ENCODE results near the gene CCT8.

CCT8 gene

DNA sequence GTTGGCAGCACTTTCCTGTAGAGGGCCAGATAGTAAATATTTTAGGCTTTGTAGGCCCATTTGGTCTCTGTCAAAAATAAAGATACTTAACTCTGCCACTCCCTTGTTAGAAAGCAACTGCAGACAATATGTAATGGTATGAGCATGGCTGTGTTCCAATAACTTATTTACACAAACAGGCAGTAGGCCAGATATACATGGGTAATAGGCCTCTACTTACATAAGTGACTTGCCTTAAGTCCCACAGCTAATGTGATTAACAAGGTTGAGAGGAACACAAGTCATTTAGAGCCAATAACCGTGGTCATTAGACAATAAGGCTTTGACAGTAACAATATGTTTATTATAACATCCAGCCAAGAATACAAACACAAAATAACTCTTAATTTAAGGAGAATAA is 17.4 kb downstream of the CCT8 start:
- TF ChIP-seq ZNF70 (CRISPR knock-in tag; IDR thresholded peaks at IDR 0.05) (no peak), ZC3H10 (CRISPR knock-in tag; IDR thresholded peaks at IDR 0.05) (no peak), BACH2 (CRISPR knock-in tag; IDR thresholded peaks at IDR 0.05; ENCODE audit: borderline replicate concordance) (no peak), ZNF565 (CRISPR knock-in tag; conservative IDR thresholded peaks at IDR 0.05; ENCODE audit: low read depth) (no peak), ESRRG (CRISPR knock-in tag; IDR thresholded peaks at IDR 0.05) (no peak), ZNF8 (CRISPR knock-in tag; IDR thresholded peaks at IDR 0.05) (no peak), OSR1 (CRISPR knock-in tag; IDR thresholded peaks at IDR 0.05) (no peak), ZFP3 (CRISPR knock-in tag; IDR thresholded peaks at IDR 0.05) (no peak), TCF4 (CRISPR knock-in tag; IDR thresholded peaks at IDR 0.05; ENCODE audit: borderline replicate concordance) (no peak)
- TF ChIP-seq, protein P1, sequence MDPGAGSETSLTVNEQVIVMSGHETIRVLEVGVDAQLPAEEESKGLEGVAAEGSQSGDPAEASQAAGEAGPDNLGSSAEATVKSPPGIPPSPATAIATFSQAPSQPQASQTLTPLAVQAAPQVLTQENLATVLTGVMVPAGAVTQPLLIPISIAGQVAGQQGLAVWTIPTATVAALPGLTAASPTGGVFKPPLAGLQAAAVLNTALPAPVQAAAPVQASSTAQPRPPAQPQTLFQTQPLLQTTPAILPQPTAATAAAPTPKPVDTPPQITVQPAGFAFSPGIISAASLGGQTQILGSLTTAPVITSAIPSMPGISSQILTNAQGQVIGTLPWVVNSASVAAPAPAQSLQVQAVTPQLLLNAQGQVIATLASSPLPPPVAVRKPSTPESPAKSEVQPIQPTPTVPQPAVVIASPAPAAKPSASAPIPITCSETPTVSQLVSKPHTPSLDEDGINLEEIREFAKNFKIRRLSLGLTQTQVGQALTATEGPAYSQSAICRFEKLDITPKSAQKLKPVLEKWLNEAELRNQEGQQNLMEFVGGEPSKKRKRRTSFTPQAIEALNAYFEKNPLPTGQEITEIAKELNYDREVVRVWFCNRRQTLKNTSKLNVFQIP (CRISPR knock-in tag; IDR thresholded peaks at IDR 0.05; ENCODE audit: borderline replicate concordance, low read depth), result no peak
- no peak for ATAC-seq

DNA sequence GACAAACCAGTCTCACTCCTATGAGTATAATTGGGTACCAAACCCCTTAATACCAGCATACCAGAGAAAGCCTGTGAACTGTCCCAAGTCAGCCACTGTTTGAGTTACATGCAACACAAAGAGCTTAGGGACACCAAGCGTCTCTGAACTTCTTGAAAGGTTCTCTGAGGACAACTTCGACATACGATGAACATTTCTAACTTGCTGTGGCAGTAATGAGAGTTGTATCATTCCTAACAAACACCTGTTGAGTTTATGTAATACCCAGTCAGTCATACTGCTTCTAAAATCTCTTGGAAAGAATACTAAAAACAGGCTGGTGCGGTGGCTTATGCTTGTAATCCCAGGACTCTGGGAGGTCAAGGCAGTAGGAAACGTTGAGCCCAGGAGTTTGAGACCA is 18.4 kb downstream of the CCT8 start:
- TF ChIP-seq SNAI2 (CRISPR knock-in tag; IDR thresholded peaks at IDR 0.05) (no peak), ZFP3 (CRISPR knock-in tag; IDR thresholded peaks at IDR 0.05) (no peak), CSRNP3 (CRISPR knock-in tag; IDR thresholded peaks at IDR 0.05) (no peak), ZFP30 (CRISPR knock-in tag; IDR thresholded peaks at IDR 0.05) (no peak), ZNF8 (CRISPR knock-in tag; IDR thresholded peaks at IDR 0.05) (no peak), GLIS3 (CRISPR knock-in tag; IDR thresholded peaks at IDR 0.05) (no peak), ARNTL (CRISPR knock-in tag; IDR thresholded peaks at IDR 0.05; ENCODE audit: borderline replicate concordance, low read depth) (no peak), PATZ1 (CRISPR knock-in tag; IDR thresholded peaks at IDR 0.05; ENCODE audit: borderline replicate concordance) (no peak)
- TF ChIP-seq, protein P2, sequence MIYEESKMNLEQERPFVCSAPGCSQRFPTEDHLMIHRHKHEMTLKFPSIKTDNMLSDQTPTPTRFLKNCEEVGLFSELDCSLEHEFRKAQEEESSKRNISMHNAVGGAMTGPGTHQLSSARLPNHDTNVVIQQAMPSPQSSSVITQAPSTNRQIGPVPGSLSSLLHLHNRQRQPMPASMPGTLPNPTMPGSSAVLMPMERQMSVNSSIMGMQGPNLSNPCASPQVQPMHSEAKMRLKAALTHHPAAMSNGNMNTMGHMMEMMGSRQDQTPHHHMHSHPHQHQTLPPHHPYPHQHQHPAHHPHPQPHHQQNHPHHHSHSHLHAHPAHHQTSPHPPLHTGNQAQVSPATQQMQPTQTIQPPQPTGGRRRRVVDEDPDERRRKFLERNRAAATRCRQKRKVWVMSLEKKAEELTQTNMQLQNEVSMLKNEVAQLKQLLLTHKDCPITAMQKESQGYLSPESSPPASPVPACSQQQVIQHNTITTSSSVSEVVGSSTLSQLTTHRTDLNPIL (CRISPR knock-in tag; IDR thresholded peaks at IDR 0.05; ENCODE audit: low read depth), result no peak
- no peak for ATAC-seq

DNA sequence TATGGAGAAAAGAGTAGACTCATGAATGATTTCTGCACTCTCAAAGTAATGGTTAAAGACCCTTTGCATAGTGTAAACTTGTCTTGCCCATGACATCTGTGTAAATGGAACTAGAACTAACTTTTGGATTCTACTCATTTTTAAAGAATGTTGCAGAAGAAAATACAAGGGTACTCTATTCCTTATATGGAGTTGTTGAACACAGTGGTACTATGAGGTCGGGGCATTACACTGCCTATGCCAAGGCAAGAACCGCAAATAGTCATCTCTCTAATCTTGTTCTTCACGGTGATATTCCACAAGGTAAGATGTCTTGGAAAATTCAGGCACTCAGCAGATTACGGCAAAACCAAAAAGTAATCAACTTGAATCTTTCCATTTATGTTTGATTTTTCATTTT is 19.8 kb downstream of the CCT8 start:
- ATAC-seq, result peak; percentile 14; the same call in 1 of the 3 replicates
- TF ChIP-seq SNAI2 (CRISPR knock-in tag; IDR thresholded peaks at IDR 0.05) (no peak), ZC3H10 (CRISPR knock-in tag; IDR thresholded peaks at IDR 0.05) (no peak), CSDC2 (CRISPR knock-in tag; IDR thresholded peaks at IDR 0.05) (no peak), ISL1 (CRISPR knock-in tag; IDR thresholded peaks at IDR 0.05) (no peak), ZNF70 (CRISPR knock-in tag; IDR thresholded peaks at IDR 0.05) (no peak), BACH2 (CRISPR knock-in tag; IDR thresholded peaks at IDR 0.05; ENCODE audit: borderline replicate concordance) (no peak), GLIS3 (CRISPR knock-in tag; IDR thresholded peaks at IDR 0.05) (no peak), PATZ1 (CRISPR knock-in tag; IDR thresholded peaks at IDR 0.05; ENCODE audit: borderline replicate concordance) (no peak), ARNTL (CRISPR knock-in tag; IDR thresholded peaks at IDR 0.05; ENCODE audit: borderline replicate concordance, low read depth) (no peak), ZNF565 (CRISPR knock-in tag; conservative IDR thresholded peaks at IDR 0.05; ENCODE audit: low read depth) (no peak), TCF4 (CRISPR knock-in tag; IDR thresholded peaks at IDR 0.05; ENCODE audit: borderline replicate concordance) (no peak), TSHZ2 (CRISPR knock-in tag; IDR thresholded peaks at IDR 0.05) (no peak), OSR1 (CRISPR knock-in tag; IDR thresholded peaks at IDR 0.05) (no peak), CSRNP3 (CRISPR knock-in tag; IDR thresholded peaks at IDR 0.05) (no peak), ZFP30 (CRISPR knock-in tag; IDR thresholded peaks at IDR 0.05) (no peak)
- TF ChIP-seq, protein P1 (CRISPR knock-in tag; IDR thresholded peaks at IDR 0.05; ENCODE audit: borderline replicate concordance, low read depth), result no peak
- TF ChIP-seq, protein P2 (CRISPR knock-in tag; IDR thresholded peaks at IDR 0.05; ENCODE audit: low read depth), result no peak
